HEK293 (cell line): ENCODE results near the gene MPPED1.

Source experiments
- CTCF ChIA-PET: fragments of 350-600 bp; formaldehyde crosslinking; extraction: SDS; loops from one replicate; lab custom pipeline; 2021; ENCODE audit warnings: antibody characterized with exemption; lab: Yijun Ruan, JAX
- POLR2A ChIA-PET: fragments of 300-600 bp; formaldehyde crosslinking; extraction: SDS; loops from one replicate; lab custom pipeline; 2020; ENCODE audit warnings: antibody characterized with exemption, inconsistent platforms; lab: Yijun Ruan, JAX
- H3K27ac ChIP-seq: fragments of 200-500 bp; sonication (Bioruptor generic); 2 replicates; pipeline ENCODE4 v1.5.1; 2014; ENCODE audit warnings: low read depth, low read length, control low read depth, inconsistent platforms; ENCODE audit errors: extremely low read depth
- H3K36me3 ChIP-seq, 2 experiments: fragments of 200-500 bp in 1 of 2; sonication (Bioruptor generic) in 1 of 2; 1 replicate in 1 of 2; 2 replicates in 1 of 2; pipeline ENCODE4 v1.5.1; 2014 to 2017; ENCODE audit warnings: inconsistent platforms in 2 of 2, low read length in 2 of 2; ENCODE audit not compliant: control insufficient read depth in 2 of 2, insufficient read depth in 1 of 2
- H3K4me1 ChIP-seq: fragments of 200-500 bp; sonication (Bioruptor generic); 2 replicates; pipeline ENCODE4 v1.5.1; 2014; ENCODE audit warnings: mild to moderate bottlenecking, low read length, inconsistent platforms; ENCODE audit not compliant: control insufficient read depth, insufficient read depth
- H3K4me3 ChIP-seq: 2 replicates; pipeline ENCODE4 v1.5.1; 2011; ENCODE audit warnings: low read depth, mild to moderate bottlenecking, control low read depth, low read length, moderate library complexity
- H3K9me3 ChIP-seq: fragments of 200-500 bp; sonication (Bioruptor generic); 2 replicates; pipeline ENCODE4 v1.5.1; 2014; ENCODE audit warnings: low read depth, low read length, inconsistent platforms; ENCODE audit not compliant: control insufficient read depth, insufficient read depth
- KLF16 ChIP-seq: fragments of 450-650 bp; formaldehyde crosslinking; IDR thresholded peaks from 2 replicates; pipeline ENCODE4 v1.5.1; 2017; ENCODE audit warnings: missing biosample characterization, missing genetic modification characterization
- MYNN ChIP-seq: fragments of 450-650 bp; formaldehyde crosslinking; IDR thresholded peaks from 2 replicates; pipeline ENCODE4 v1.5.1; 2016; ENCODE audit warnings: missing biosample characterization, missing genetic modification characterization, borderline replicate concordance
- SETDB1 ChIP-seq: IDR thresholded peaks from one replicate; pipeline ENCODE4 v1.6.1; 2017; ENCODE audit warnings: mild to moderate bottlenecking, low read length, moderate library complexity, mixed read lengths; ENCODE audit not compliant: insufficient read length
- YY1 ChIP-seq: fragments of 450-650 bp; formaldehyde crosslinking; IDR thresholded peaks from 2 replicates; pipeline ENCODE4 v1.5.1; 2018; ENCODE audit warnings: missing biosample characterization, missing genetic modification characterization
- ZNF16 ChIP-seq: fragments of 450-650 bp; formaldehyde crosslinking; IDR thresholded peaks from 2 replicates; pipeline ENCODE4 v1.5.1; 2016; ENCODE audit warnings: low read depth, missing biosample characterization, missing genetic modification characterization
- ZNF248 ChIP-seq: fragments of 450-650 bp; formaldehyde crosslinking; IDR thresholded peaks from 2 replicates; pipeline ENCODE4 v1.5.1; 2017; ENCODE audit warnings: missing biosample characterization, missing genetic modification characterization
- ZNF354C ChIP-seq: fragments of 450-650 bp; formaldehyde crosslinking; IDR thresholded peaks from 2 replicates; pipeline ENCODE4 v1.5.1; 2016; ENCODE audit warnings: missing biosample characterization, missing genetic modification characterization, low read depth, borderline replicate concordance
- ZNF394 ChIP-seq: fragments of 450-650 bp; formaldehyde crosslinking; IDR thresholded peaks from 2 replicates; pipeline ENCODE4 v1.5.1; 2016; ENCODE audit warnings: missing biosample characterization, missing genetic modification characterization, mild to moderate bottlenecking, moderate library complexity, borderline replicate concordance
- ZNF707 ChIP-seq: fragments of 450-650 bp; formaldehyde crosslinking; IDR thresholded peaks from 2 replicates; pipeline ENCODE4 v1.5.1; 2016; ENCODE audit warnings: missing biosample characterization, missing genetic modification characterization
- ZNF76 ChIP-seq: fragments of 450-650 bp; formaldehyde crosslinking; IDR thresholded peaks from 2 replicates; pipeline ENCODE4; 2016; ENCODE audit warnings: low read depth, missing biosample characterization, missing genetic modification characterization, borderline replicate concordance
- TF ChIP-seq, protein P1 (sequence below): fragments of 450-650 bp; formaldehyde crosslinking; IDR thresholded peaks from 2 replicates; pipeline ENCODE4 v1.5.1; 2016; ENCODE audit warnings: missing biosample characterization, missing genetic modification characterization
- TF ChIP-seq, protein P2 (sequence below): fragments of 450-650 bp; formaldehyde crosslinking; IDR thresholded peaks from 2 replicates; pipeline ENCODE4 v1.5.1; 2016; ENCODE audit warnings: missing biosample characterization, missing genetic modification characterization, low read depth
- TF ChIP-seq, protein P3 (sequence below): fragments of 450-650 bp; formaldehyde crosslinking; IDR thresholded peaks from 2 replicates; pipeline ENCODE4 v1.5.1; 2016; ENCODE audit warnings: missing biosample characterization, missing genetic modification characterization, borderline replicate concordance
- TF ChIP-seq, protein P4 (sequence below): fragments of 450-650 bp; formaldehyde crosslinking; IDR thresholded peaks from 2 replicates; pipeline ENCODE4 v1.5.1; 2016; ENCODE audit warnings: missing biosample characterization, missing genetic modification characterization
- TF ChIP-seq, protein P5 (sequence below): fragments of 450-650 bp; formaldehyde crosslinking; IDR thresholded peaks from 2 replicates; pipeline ENCODE4 v1.5.1; 2017; ENCODE audit warnings: missing biosample characterization, missing genetic modification characterization

MPPED1 gene

DNA sequence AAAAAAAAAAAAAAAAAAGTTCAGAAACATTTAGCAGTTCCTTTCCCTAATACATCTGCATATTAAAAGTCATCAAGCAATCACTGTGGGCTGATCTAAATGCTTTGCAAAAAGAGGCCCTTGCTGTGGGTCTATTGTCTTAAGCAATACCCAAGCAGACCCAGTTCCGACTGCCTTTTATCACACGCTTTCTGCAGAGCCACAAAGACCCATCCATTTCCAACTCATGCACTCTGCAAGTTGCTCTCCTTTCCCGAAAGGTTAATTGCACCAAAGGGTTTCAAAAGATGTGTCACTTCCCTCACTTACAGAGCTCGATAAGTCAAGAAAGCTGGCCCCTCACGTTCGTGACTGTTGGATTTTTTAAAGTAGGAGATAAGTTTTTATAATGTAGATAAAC lies 138.9 kb downstream of the MPPED1 start (continued):
- TF ChIP-seq, protein P1, sequence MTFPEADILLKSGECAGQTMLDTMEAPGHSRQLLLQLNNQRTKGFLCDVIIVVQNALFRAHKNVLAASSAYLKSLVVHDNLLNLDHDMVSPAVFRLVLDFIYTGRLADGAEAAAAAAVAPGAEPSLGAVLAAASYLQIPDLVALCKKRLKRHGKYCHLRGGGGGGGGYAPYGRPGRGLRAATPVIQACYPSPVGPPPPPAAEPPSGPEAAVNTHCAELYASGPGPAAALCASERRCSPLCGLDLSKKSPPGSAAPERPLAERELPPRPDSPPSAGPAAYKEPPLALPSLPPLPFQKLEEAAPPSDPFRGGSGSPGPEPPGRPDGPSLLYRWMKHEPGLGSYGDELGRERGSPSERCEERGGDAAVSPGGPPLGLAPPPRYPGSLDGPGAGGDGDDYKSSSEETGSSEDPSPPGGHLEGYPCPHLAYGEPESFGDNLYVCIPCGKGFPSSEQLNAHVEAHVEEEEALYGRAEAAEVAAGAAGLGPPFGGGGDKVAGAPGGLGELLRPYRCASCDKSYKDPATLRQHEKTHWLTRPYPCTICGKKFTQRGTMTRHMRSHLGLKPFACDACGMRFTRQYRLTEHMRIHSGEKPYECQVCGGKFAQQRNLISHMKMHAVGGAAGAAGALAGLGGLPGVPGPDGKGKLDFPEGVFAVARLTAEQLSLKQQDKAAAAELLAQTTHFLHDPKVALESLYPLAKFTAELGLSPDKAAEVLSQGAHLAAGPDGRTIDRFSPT (tag by site-specific recombination), result no peak
- no peak for TF ChIP-seq ZNF707 (tag by site-specific recombination)
- TF ChIP-seq, protein P2, sequence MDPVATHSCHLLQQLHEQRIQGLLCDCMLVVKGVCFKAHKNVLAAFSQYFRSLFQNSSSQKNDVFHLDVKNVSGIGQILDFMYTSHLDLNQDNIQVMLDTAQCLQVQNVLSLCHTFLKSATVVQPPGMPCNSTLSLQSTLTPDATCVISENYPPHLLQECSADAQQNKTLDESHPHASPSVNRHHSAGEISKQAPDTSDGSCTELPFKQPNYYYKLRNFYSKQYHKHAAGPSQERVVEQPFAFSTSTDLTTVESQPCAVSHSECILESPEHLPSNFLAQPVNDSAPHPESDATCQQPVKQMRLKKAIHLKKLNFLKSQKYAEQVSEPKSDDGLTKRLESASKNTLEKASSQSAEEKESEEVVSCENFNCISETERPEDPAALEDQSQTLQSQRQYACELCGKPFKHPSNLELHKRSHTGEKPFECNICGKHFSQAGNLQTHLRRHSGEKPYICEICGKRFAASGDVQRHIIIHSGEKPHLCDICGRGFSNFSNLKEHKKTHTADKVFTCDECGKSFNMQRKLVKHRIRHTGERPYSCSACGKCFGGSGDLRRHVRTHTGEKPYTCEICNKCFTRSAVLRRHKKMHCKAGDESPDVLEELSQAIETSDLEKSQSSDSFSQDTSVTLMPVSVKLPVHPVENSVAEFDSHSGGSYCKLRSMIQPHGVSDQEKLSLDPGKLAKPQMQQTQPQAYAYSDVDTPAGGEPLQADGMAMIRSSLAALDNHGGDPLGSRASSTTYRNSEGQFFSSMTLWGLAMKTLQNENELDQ (tag by site-specific recombination), result no peak

DNA sequence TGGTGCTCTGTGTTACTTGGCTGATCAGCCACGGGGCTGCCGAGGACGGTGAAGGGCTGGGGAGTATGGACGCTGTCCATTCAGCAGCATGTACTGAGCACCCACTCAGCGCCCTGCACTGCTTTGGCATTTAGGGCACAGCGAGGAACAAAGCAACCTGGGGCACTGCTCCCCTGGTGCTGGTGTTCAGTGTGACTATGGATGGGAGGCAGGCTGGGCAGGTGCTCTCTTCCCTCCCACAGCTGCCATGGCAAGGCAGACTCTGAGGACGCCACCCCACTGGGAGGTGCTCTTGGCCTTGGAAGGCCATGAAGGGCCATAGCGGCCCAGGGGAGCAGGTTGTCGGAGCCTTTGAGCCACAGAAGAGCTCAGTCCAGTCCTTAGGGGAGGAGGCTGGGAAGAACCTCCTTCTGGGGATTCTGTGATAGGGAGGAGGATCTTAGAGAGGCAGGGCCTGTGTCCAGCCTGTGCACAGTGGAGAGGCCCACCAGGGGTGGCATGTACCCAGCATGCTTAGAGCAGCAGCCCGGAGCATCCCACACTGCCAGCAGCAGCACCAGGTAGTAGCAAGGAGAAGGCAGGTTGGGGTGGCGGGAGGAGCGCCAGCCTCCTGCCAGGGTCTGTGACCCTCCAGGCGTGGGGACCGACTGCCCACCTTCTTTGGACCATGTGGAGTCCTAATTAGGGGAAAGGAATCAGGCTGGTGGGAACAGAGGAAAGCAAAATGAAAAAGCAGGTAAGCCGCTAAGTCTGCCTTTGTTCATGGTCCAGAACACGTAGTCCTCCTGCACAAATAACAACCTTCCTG lies 141.8 kb downstream of the MPPED1 start:
- H3K27ac ChIP-seq, result no peak overlapping the region
- TF ChIP-seq YY1 (no peak), ZNF394 (tag by site-specific recombination) (no peak), ZNF76 (tag by site-specific recombination) (no peak), KLF16 (tag by site-specific recombination) (no peak), MYNN (tag by site-specific recombination) (no peak), ZNF354C (tag by site-specific recombination) (no peak), ZNF16 (tag by site-specific recombination) (no peak), ZNF248 (tag by site-specific recombination) (no peak)
- TF ChIP-seq, protein P3, sequence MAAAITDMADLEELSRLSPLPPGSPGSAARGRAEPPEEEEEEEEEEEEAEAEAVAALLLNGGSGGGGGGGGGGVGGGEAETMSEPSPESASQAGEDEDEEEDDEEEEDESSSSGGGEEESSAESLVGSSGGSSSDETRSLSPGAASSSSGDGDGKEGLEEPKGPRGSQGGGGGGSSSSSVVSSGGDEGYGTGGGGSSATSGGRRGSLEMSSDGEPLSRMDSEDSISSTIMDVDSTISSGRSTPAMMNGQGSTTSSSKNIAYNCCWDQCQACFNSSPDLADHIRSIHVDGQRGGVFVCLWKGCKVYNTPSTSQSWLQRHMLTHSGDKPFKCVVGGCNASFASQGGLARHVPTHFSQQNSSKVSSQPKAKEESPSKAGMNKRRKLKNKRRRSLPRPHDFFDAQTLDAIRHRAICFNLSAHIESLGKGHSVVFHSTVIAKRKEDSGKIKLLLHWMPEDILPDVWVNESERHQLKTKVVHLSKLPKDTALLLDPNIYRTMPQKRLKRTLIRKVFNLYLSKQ, result no peak
- TF ChIP-seq, protein P4, sequence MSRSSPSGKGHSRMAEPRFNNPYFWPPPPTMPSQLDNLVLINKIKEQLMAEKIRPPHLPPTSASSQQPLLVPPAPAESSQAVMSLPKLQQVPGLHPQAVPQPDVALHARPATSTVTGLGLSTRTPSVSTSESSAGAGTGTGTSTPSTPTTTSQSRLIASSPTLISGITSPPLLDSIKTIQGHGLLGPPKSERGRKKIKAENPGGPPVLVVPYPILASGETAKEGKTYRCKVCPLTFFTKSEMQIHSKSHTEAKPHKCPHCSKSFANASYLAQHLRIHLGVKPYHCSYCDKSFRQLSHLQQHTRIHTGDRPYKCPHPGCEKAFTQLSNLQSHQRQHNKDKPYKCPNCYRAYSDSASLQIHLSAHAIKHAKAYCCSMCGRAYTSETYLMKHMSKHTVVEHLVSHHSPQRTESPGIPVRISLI, result no peak

DNA sequence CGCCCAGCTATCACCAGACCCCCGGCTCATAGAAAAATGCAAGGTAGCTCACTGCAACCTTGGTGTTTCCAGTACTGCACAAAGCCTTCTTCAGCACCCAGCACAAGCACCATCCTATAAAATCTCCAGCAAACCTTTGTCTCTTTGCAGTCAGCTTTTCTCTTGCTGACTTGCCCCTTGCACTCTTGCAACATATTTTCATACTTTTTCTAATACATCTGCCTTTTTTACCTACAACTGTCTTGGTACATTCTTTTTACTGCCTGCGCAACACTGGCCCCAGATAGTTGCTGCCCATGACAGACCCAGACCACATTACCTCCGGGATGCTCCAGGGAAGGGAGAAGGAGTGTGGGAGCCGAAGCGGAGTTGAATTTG lies 142.4 kb downstream of the MPPED1 start:
- H3K4me1 ChIP-seq, result no peaks in the 10 kb centered on the region
- TF ChIP-seq, protein P5, sequence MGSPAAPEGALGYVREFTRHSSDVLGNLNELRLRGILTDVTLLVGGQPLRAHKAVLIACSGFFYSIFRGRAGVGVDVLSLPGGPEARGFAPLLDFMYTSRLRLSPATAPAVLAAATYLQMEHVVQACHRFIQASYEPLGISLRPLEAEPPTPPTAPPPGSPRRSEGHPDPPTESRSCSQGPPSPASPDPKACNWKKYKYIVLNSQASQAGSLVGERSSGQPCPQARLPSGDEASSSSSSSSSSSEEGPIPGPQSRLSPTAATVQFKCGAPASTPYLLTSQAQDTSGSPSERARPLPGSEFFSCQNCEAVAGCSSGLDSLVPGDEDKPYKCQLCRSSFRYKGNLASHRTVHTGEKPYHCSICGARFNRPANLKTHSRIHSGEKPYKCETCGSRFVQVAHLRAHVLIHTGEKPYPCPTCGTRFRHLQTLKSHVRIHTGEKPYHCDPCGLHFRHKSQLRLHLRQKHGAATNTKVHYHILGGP (tag by site-specific recombination), result no peak
- TF ChIP-seq SETDB1, result peak; percentile 88
- no peaks in the 10 kb centered on the region for H3K9me3 ChIP-seq
- no peaks in the 10 kb centered on the region for H3K36me3 ChIP-seq
- no peak overlapping the region for H3K4me3 ChIP-seq
- ChIA-PET CTCF (no interaction called here), POLR2A (no interaction called here)
- no peak overlapping the region for H3K27ac ChIP-seq

More for the DNA sequence above, 141.8 kb downstream of the MPPED1 start:
- POLR2A ChIA-PET, result no interaction called here
- Histone ChIP-seq H3K4me3 (no peak overlapping the region), H3K36me3 (no peaks in the 10 kb centered on the region), H3K4me1 (no peaks in the 10 kb centered on the region), H3K9me3 (no peaks in the 10 kb centered on the region)
- CTCF ChIA-PET, result no interaction called here
